ENCODE measurements around the gene MICU1.
"Not testable (repeated sequence)": the region's sequence is repeated elsewhere in the genome, so short reads cannot be mapped to it uniquely, and the experiment has no call there.

The MICU1 gene

GRCh38 chr10:72375585-72375984 is 250.3 kb downstream of the MICU1 start:
- no peak for DNase-seq

- no peak for DNase-seq
These were observed 250.7 kb downstream of the MICU1 start for GRCh38 chr10:72375173-72375572.

- DNase-seq: no peak
These were observed 255.6 kb downstream of the MICU1 start for GRCh38 chr10:72370201-72370722.

GRCh38 chr10:72367301-72367960 is 258.4 kb downstream of the MICU1 start:
- DNase-seq: no peak

GRCh38 chr10:72365106-72365895 is 260.6 kb downstream of the MICU1 start:
- no peak for DNase-seq

- peak; percentile 87 for DNase-seq
These were observed 261.6 kb downstream of the MICU1 start for GRCh38 chr10:72364239-72364777.

- DNase-seq: no peak
These were observed 268.9 kb downstream of the MICU1 start for GRCh38 chr10:72356987-72357386.

- DNase-seq: no peak
These were observed 269.8 kb downstream of the MICU1 start for GRCh38 chr10:72356115-72356514.

- no peak for DNase-seq
These were observed 270.7 kb downstream of the MICU1 start for GRCh38 chr10:72355214-72355555.

- DNase-seq: peak; percentile 78
These were observed 271.3 kb downstream of the MICU1 start, which contains the start of gene DNAJB12 for GRCh38 chr10:72354356-72355213. Gene DNAJB12, minus strand, starts transcription at chr10:72354919. Its CDS starts 22 bp downstream, at chr10:72354897.

GRCh38 chr10:72353965-72354355 is 271.9 kb downstream of the MICU1 start:
- DNase-seq: no peak

GRCh38 chr10:72353028-72353964 is 272.6 kb downstream of the MICU1 start:
- peak; percentile 5 for DNase-seq

GRCh38 chr10:72351479-72351878 is 274.4 kb downstream of the MICU1 start:
- DNase-seq: no peak

- no peak for DNase-seq
These were observed 276.4 kb downstream of the MICU1 start for GRCh38 chr10:72349438-72349837.

GRCh38 chr10:72348282-72348681 is 277.6 kb downstream of the MICU1 start:
- DNase-seq: no peak

- not testable (repeated sequence) for DNase-seq
These were observed 279.8 kb downstream of the MICU1 start for GRCh38 chr10:72346117-72346516.

GRCh38 chr10:72344932-72345331 is 280.9 kb downstream of the MICU1 start:
- no peak for DNase-seq

GRCh38 chr10:72342911-72343310 is 283.0 kb downstream of the MICU1 start:
- DNase-seq: no peak

GRCh38 chr10:72340510-72341261 is 285.2 kb downstream of the MICU1 start:
- no peak for DNase-seq

GRCh38 chr10:72338180-72338579 is 287.7 kb downstream of the MICU1 start:
- DNase-seq: no peak

- DNase-seq: no peak
These were observed 288.2 kb downstream of the MICU1 start for GRCh38 chr10:72337722-72338121.

Data from NCI-H1105 treated with DMSO at 0.1 percent for 48 hours (cell line).